ENCODE data around the gene LGALS3BP. TPM values are rescaled to one million over a fixed set of nuclear protein-coding genes. Genes with fewer than 3 reads are reported as not detected.
A peak's percentile ranks its signal among the peaks of the same experiment; 100 is the strongest.

The LGALS3BP gene
- total and polyA plus RNA-seq, 2 of the 13 experiments (the other 11 are each of a cell fraction or from before 2014, with no cell fraction given), result 137 to 332 TPM

DNA sequence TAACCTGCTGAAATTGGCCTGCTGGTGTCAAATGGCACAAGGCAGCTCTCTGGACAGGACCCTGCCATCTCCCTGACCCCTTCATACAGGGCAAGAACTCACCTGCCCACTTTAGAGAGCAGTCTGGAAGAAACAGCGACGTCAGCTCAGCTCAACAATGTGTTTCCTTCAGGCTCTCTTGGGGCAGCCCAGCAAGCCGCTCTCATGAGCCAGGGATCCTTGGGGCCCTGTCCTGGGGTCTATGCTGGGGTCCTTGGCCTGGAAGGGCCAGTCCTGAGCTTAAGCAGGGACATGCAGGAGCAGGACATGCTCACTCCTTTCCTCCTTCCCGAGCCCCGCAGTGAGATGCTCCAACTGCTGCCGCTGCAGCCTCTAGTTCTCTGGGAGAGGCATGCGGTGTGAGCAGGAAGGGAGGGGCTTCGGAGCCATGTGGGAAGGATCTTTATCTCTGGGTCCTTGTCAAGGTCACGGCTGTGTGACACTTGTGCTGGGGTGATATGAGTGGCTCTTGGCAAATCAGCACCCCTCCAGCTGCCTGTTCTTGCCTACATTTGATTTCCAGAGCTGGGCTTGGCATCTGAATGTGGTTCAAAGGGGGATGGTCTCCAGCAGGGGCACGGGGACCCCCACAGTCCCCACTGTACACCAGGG lies 47.7 kb upstream of the LGALS3BP start (continued):
- peak; percentile 80; the same call in 1 of the 2 replicates for TF ChIP-seq CAMTA2 (CRISPR knock-in tag; IDR thresholded peaks at IDR 0.05; ENCODE audit: borderline replicate concordance)
- TF ChIP-seq HNRNPL (IDR thresholded peaks at IDR 0.05; ENCODE audit: low read depth, low read length), result no peak
- peak; percentile 5; the same call in 1 of the 2 replicates for TF ChIP-seq ZNF343 (CRISPR knock-in tag; IDR thresholded peaks at IDR 0.05)
- peak in 1 of 2 experiments; percentile 51; a peak in 1 of 4 replicates for TF ChIP-seq KLF16 (CRISPR knock-in tag; IDR thresholded peaks at IDR 0.05)
- TF ChIP-seq, protein P1, sequence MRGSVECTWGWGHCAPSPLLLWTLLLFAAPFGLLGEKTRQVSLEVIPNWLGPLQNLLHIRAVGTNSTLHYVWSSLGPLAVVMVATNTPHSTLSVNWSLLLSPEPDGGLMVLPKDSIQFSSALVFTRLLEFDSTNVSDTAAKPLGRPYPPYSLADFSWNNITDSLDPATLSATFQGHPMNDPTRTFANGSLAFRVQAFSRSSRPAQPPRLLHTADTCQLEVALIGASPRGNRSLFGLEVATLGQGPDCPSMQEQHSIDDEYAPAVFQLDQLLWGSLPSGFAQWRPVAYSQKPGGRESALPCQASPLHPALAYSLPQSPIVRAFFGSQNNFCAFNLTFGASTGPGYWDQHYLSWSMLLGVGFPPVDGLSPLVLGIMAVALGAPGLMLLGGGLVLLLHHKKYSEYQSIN (CRISPR knock-in tag; IDR thresholded peaks at IDR 0.05; ENCODE audit: borderline replicate concordance), result no peak
- no peak for TF ChIP-seq RORA (CRISPR knock-in tag; IDR thresholded peaks at IDR 0.05)
- TF ChIP-seq, protein P2, sequence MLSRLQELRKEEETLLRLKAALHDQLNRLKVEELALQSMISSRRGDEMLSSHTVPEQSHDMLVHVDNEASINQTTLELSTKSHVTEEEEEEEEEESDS (CRISPR knock-in tag; IDR thresholded peaks at IDR 0.05; ENCODE audit: borderline replicate concordance), result no peak
- no peak for TF ChIP-seq MTF1 (CRISPR knock-in tag; IDR thresholded peaks at IDR 0.05)
- peak; percentile 66; the same call in 1 of the 2 replicates for TF ChIP-seq MXD4 (CRISPR knock-in tag; IDR thresholded peaks at IDR 0.05)
- 0 out of 2 replicates have a peak, but pooled peaks have one; percentile 24 for TF ChIP-seq ZNF17 (CRISPR knock-in tag; IDR thresholded peaks at IDR 0.05)
- TF ChIP-seq FOXM1 (CRISPR knock-in tag; IDR thresholded peaks at IDR 0.05), result no peak
- no peak for TF ChIP-seq TEAD2 (CRISPR knock-in tag; IDR thresholded peaks at IDR 0.05)
- TF ChIP-seq, protein P3, sequence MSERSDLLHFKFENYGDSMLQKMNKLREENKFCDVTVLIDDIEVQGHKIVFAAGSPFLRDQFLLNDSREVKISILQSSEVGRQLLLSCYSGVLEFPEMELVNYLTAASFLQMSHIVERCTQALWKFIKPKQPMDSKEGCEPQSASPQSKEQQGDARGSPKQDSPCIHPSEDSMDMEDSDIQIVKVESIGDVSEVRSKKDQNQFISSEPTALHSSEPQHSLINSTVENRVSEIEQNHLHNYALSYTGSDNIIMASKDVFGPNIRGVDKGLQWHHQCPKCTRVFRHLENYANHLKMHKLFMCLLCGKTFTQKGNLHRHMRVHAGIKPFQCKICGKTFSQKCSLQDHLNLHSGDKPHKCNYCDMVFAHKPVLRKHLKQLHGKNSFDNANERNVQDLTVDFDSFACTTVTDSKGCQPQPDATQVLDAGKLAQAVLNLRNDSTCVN (CRISPR knock-in tag; IDR thresholded peaks at IDR 0.05; ENCODE audit: borderline replicate concordance), result peak; percentile 49; the same call in 1 of the 2 replicates
- TF ChIP-seq IKZF4 (CRISPR knock-in tag; IDR thresholded peaks at IDR 0.05; ENCODE audit: borderline replicate concordance, low read depth, not compliant biosample characterization), result peak; percentile 7
- TF ChIP-seq ZNF253 (CRISPR knock-in tag; IDR thresholded peaks at IDR 0.05; ENCODE audit: borderline replicate concordance), result no peak
- TF ChIP-seq FOXK1 (CRISPR knock-in tag; IDR thresholded peaks at IDR 0.05; ENCODE audit: borderline replicate concordance, low read depth), result 0 out of 2 replicates have a peak, but pooled peaks have one; percentile 9
- TF ChIP-seq, protein P4, sequence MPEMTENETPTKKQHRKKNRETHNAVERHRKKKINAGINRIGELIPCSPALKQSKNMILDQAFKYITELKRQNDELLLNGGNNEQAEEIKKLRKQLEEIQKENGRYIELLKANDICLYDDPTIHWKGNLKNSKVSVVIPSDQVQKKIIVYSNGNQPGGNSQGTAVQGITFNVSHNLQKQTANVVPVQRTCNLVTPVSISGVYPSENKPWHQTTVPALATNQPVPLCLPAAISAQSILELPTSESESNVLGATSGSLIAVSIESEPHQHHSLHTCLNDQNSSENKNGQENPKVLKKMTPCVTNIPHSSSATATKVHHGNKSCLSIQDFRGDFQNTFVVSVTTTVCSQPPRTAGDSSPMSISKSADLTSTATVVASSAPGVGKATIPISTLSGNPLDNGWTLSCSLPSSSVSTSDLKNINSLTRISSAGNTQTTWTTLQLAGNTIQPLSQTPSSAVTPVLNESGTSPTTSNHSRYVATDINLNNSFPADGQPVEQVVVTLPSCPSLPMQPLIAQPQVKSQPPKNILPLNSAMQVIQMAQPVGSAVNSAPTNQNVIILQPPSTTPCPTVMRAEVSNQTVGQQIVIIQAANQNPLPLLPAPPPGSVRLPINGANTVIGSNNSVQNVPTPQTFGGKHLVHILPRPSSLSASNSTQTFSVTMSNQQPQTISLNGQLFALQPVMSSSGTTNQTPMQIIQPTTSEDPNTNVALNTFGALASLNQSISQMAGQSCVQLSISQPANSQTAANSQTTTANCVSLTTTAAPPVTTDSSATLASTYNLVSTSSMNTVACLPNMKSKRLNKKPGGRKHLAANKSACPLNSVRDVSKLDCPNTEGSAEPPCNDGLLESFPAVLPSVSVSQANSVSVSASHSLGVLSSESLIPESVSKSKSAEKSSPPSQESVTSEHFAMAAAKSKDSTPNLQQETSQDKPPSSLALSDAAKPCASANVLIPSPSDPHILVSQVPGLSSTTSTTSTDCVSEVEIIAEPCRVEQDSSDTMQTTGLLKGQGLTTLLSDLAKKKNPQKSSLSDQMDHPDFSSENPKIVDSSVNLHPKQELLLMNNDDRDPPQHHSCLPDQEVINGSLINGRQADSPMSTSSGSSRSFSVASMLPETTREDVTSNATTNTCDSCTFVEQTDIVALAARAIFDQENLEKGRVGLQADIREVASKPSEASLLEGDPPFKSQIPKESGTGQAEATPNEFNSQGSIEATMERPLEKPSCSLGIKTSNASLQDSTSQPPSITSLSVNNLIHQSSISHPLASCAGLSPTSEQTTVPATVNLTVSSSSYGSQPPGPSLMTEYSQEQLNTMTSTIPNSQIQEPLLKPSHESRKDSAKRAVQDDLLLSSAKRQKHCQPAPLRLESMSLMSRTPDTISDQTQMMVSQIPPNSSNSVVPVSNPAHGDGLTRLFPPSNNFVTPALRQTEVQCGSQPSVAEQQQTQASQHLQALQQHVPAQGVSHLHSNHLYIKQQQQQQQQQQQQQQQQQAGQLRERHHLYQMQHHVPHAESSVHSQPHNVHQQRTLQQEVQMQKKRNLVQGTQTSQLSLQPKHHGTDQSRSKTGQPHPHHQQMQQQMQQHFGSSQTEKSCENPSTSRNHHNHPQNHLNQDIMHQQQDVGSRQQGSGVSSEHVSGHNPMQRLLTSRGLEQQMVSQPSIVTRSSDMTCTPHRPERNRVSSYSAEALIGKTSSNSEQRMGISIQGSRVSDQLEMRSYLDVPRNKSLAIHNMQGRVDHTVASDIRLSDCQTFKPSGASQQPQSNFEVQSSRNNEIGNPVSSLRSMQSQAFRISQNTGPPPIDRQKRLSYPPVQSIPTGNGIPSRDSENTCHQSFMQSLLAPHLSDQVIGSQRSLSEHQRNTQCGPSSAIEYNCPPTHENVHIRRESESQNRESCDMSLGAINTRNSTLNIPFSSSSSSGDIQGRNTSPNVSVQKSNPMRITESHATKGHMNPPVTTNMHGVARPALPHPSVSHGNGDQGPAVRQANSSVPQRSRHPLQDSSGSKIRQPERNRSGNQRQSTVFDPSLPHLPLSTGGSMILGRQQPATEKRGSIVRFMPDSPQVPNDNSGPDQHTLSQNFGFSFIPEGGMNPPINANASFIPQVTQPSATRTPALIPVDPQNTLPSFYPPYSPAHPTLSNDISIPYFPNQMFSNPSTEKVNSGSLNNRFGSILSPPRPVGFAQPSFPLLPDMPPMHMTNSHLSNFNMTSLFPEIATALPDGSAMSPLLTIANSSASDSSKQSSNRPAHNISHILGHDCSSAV (CRISPR knock-in tag; IDR thresholded peaks at IDR 0.05; ENCODE audit: borderline replicate concordance), result no peak
- TF ChIP-seq THYN1 (CRISPR knock-in tag; IDR thresholded peaks at IDR 0.05; ENCODE audit: borderline replicate concordance, low read depth), result no peak

Measured in HepG2 (cell line).